ENCODE data around the gene NOL4L. TPM values are rescaled to one million over a fixed set of nuclear protein-coding genes. Genes with fewer than 3 reads are reported as not detected.

NOL4L gene
- total RNA-seq, 1 experiment from 2014 or later, result 23.8 TPM

DNA sequence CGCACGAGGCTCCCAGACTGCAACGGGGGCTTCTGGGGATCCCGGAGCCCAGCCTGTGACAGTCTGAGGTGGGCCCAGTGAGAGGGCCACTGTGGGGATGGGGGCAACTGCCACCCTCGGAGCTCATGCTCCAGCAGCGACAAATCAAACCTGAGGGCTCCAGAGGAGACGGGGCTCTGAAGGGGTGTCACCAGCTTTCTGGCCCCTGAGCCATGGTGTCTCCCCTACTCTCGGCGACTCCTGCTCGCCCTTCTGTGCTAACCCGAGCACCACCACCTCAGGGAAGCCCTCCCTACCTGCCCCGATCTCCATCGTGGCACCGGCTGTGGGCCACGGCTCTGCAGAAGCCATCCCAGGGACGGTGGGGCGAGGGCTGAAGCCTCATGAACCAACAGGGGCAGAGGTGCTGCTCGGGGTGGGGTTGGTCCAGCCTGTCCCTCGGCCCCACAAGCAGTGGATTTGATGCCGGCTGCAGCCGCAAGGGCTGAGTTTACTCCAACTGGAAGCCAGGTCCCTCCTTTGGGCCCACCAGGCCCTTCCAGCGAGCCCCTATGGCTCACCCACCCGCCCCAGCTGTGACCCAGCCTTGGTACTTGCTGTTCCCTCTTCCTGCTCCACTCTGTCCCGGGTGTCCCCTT is 124.3 kb downstream of the NOL4L start:
- no peak for DNase-seq (ENCODE audit: low read depth)

DNA sequence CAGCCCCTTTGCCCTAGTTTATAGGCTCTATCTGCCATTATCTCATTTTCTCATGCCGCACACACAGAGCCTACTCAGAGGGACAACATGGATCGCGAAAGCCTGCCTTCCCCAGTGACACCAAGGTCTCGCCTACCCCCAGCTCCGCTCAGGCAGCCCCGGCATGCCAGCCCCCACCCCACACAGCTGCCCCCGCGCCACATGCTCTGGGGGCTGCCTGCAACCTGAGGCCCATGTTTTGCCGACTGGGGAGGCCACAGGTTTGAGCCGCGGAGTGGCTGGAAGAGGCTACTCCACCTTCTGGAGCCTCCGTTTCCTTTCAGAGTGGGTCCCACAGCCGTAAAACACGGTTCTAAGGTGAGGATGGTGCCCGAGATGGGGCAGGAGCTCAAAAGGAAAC is 124.9 kb downstream of the NOL4L start:
- DNase-seq (ENCODE audit: low read depth), result no peak

DNA sequence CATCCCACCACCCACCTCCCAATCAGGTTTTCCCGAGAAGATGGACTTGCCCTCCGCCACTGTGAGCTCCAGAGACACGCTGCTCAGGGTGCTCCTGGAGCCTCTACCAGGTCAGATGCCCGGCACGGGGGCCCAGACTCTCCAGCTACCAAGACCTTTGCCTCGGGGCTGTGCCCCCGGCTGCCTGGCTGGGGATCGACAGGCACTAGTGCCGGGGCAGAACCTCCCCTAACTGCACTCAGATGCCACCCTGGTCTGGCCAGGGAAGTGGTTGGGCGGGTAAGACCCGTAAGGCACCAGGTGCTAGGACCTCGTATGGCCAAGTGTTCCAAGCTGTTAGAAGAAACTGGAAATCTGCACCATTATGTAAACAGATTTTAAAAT is 126.3 kb downstream of the NOL4L start:
- DNase-seq (ENCODE audit: low read depth), result no peak

DNA sequence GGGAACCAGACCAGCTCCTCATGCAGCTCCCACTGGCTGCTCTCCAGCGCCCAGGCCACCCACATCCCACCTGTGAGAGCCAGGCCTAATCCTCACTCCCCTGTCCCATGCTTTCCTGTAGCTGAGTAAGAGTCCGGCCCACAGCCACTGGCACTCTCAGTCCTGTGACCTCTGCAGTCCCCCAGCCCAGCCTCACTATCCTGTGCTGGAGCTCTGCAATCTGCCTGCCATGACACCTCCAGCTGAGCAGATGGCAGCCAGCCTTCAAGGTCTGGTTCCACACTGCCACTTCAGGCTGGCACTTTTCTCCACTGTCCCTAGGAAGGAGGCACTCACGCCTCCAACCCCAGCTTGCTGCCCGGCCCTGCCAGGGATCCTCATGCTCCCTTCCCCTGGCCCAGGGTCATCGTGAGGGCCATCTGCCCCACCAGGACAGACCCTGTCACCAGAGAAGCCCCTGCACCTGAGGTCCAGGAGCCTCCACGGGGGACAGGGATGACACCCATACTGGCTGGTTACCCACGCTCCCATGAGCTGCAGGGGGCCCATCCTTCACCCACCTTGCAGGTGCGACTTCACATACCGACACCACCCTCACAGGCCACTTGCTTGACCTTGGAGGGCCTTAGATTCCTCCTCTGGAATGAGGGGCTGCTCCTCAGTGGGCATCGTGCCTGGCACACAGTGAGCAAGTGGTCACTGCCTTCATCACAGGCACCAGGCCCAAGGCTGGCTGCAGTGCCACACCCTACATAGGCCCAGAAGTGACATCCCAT is 126.9 kb downstream of the NOL4L start:
- no peak for DNase-seq (ENCODE audit: low read depth)

DNA sequence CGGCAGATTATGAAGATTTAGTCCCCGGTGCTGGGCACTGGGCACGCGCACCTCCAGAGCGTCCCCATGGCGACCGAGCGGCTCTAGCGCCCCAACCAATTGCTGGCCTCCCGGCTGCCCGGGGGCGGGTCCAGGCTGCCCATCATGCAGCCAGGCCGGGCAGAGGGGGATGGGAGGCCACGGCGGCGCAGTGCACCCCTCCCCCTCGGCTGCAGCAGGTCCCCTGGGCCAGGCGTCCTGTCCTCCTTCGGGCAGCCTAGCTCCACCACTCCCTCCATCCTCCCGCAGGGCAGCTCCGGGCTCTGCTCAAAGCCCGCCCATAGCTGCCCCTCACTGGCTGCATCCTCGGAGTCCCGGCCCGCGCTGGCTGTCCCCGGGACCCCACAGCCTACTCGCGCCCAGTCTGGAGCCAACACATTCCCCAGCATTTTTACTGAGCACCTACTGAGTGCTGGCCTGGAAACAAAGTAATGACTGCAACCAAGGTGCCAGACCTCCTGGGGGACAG is 127.6 kb downstream of the NOL4L start:
- DNase-seq (ENCODE audit: low read depth), result no peak

DNA sequence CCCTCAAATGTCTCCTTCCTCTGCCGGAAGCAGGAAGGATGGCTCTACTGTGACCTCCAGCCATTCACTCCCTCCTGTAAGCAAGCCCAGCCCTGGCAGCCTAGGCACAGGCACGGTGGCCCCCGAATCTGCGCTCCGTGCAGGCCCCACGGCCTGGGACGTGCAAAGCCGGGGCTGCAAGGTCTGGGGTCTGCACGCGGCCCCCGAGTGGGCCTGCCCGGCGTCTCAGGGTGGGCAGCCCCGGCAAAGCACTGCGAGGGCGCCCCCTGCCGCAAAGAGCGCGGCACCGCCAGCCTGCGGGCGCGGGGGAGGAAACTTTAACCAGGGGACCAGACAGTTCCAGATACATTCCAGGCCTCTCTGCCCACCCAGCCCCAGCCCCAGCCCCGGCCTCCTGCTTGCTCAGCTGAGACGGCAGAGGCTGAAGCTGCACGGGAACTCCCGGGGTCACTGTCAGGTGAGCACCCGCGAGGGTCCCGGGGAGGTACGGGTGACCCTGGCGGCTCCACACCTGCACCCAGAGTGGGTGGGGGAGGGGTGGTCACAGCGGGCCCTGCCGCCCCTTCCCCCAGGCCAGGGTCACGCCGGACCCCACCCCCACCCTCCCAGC is 128.2 kb downstream of the NOL4L start:
- no peak for DNase-seq (ENCODE audit: low read depth)

DNA sequence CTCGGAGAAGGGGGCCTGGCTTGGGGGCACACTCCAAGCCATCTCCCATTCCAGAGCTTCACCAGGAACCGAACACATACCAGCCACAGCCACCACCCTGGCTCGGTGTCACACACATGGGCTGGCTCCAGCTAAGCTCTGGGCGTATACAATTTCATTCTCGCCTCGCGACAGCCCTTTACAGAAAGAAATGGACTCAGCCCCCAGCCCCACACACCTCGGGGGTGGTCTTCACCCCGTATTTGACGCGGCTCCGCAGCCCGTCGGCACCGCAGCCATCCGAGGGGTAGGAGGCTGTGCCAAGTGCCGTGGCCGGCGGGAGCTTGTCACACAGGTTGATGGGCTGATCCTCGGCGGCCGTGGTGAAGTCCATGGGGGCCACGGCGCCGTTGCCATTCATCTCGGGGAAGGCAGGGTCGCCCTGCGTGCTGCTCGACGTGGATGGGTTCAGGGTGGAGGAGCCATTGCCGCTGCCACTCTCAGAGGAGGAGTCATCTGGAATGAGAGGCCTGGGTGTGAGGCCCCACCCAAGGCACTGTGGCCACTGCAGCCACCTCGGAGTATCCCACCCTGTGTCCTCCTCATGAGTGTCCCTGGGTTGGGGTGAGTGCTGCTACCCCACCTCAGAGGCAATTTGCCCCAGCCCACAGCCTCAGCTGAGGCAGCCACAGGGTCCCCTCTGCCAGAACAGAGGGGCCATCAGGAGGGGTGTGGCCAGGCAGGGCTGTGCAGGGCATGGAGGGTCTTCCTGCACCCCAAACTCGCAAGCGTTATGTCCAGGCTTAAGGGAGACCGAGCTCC is 129.0 kb downstream of the NOL4L start:
- no peak for DNase-seq (ENCODE audit: low read depth)

DNA sequence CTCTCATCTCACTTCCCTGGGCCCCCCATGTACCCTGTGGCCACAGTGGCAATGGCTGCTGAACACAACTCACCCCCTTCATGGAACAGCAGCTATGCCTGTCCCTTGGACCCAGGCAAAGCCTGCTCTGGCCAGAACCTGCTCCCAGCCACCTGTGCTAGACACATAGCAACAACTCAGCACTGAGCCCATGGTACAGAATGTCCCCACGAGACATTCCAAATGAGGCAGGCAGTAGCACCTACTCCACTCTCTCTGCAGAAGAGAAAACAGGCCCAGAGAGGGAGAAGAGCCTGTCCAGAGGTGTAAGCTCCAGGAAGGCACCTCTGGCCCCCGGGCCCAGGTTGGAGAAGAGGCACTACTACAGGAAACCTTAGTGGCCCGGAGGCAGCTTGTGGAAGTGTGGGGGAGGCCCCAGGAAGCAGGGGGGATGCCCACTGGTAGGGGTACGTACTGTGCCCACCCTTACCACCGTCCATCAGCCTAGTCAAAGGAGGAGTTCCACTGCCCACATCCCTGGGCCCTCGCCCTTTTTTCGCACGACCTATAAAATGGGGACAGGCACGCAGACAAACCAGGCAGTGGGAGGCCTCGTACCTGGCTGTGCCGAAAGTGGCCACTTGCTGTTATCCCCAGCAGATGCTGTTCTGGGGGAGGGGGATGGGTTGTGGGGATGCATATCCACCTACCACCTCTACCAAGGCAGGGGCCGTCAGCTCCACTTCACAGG is 129.8 kb downstream of the NOL4L start:
- no peak for DNase-seq (ENCODE audit: low read depth)

DNA sequence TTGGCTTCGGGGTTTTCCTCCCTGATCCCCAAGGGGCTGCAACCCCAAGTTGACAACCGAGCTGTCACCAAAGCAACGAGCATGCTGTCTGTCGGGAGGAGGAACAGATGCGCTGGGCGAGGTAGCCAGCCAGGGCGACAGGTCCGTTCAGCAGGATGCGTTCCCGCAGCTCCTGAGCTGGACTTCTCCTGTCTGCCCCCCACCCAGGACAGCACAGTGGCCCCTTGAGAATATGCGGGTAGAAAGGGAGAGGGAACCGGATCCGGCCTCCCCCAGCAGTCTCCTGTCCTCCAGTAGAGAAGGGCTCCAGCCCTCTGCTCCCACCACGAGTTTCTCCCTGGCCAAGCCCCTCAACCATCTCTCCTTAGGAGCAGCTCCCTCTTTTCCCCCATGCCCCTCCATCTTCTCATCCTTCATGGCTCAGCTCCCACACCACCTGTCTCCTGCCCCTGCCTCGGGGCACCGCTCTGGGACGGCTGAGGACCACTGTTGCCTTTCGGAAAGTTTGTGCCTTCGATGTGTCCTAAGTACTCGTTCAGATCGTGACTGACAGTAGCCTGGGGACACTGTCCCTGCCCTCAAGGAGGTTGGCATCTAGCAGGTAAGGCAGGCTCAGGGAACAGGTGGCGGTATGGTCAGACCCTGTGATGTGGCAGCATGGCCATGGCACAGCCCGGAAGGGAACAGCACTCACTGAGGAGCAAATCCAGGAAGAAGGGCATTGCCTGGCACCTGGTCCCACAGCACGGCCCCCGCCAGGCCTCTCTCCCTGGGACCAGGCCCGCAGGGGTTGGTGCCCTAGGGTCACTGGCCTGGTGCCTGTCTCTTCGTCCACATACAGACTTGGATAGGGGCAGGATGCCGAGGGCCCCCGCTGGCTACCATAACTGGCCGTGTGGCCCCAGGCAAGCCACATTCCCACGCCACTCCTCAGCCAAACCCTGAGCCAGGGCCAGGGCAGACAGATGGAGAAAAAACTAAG is 130.7 kb downstream of the NOL4L start:
- no peak for DNase-seq (ENCODE audit: low read depth)

DNA sequence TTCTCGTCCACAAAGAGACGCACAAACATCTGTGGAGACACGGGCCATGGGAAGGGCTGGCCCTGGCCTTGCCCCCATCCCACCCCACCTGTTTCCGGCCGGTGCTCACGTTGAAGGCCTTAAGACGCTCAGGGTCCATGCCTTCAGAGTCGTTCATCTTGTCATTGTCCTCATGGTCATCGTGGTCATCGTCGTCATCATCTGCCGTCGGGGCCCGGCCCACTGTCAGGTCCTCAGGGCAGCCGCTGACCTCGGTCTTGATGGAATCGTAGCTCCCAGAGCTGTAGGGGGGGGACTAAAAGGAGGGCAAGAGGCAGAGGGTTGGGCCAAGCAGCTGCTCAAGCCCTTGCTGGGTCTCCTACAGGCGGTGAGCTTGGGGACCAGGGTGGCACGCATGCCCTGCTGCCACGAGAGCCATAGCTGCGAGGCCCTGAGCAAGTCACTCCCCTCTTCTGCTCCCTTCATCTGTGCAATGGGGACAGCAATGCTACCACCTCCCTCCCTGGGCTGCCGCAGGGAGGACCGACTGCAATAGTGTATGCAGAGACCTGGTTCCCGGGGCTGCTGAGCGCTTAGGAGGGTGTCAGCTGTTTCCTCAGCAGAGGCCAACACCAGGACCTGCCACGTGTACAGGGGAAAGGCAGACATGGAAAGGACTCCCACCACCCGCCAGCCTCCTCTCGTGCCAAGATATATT is 131.5 kb downstream of the NOL4L start:
- no peak for DNase-seq (ENCODE audit: low read depth)

DNA sequence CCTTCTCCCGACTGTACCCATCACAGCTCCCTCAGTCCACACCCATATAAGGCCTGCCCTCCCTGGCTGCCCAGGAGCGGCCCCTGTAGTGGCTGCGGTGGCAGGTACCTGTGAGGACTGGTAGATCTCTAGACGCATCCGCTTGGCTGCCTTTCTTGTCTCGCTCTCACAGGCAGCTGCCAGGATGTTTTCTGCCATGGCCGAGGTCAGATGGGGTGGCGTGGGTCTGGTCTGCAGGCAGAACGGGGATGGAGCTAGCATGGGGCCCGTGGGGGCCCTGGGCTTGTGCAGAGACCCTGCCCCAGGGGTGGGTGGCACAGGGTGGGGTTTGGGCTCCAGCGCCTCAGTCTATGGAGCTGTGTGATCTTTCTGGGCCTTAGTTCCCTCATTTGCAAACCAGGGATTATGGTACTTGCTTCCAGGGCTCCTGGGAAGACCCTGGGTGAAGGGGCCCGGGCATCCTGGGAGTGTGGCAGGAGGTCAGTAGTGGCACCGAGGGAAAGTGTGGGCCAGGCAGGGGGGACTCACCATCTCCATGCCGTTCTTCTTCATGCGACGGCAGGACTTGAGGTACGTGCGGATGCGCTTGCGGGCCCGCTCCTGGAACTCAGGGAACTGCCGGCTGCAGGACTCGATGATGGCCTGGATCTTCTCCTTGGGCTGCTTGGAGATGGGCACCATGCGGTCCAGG is 132.2 kb downstream of the NOL4L start:
- DNase-seq (ENCODE audit: low read depth), result no peak

DNA sequence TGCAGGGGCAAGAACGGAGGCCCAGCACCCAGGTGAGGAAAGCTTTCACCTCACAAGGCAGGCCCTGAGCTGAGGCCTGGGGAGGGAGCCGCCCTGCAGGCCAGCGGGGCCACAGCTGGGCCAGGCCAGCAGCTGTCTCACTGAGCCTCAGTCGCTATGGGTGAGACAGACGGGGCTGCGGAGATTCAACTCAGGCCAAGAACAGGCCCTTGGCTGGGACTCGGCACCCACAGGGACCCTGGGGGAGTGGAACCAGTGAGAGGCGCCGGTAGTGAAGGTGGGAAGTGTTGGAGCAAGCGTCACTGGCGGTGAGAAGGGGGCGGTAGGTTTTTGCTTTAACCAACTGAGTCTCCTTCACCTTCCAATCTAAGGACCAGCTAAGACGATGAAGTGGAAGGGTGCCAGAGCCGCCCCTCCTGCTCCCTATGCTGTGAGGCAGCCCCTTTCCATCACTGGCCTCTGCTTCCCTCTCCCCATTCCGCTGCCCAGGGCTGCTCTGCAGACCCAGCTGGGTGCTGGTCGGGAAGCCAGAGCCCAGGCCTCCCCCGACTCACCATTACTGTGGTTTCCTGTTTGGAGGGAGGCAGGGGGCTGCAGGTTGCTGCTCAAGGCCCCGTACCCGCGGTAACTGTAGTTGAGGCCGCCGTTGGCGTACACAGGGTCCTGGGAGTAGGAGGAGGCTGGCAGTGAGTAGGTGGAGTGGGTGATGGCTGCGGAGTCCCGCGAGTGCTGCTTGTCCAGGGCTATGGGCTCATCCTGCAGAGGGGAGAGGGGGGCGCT is 133.3 kb downstream of the NOL4L start:
- DNase-seq (ENCODE audit: low read depth), result no peak

DNA sequence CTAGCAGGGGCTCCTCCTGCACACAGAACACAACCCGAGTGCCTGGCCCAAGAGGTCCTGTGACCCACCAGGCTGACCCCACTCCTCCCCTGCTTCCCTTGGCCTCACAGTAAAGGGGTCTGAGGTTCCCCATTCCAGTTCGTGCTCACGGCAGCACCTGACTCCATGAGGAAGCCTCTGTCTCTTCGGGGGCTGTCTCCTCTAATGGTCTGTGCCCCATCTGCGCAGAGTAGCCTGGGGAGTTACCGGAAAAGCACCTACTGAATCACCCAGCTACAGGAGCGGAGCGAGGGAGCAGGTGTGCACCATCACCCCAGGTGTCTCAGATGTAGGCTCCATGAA is 133.8 kb downstream of the NOL4L start:
- no peak for DNase-seq (ENCODE audit: low read depth)

DNA sequence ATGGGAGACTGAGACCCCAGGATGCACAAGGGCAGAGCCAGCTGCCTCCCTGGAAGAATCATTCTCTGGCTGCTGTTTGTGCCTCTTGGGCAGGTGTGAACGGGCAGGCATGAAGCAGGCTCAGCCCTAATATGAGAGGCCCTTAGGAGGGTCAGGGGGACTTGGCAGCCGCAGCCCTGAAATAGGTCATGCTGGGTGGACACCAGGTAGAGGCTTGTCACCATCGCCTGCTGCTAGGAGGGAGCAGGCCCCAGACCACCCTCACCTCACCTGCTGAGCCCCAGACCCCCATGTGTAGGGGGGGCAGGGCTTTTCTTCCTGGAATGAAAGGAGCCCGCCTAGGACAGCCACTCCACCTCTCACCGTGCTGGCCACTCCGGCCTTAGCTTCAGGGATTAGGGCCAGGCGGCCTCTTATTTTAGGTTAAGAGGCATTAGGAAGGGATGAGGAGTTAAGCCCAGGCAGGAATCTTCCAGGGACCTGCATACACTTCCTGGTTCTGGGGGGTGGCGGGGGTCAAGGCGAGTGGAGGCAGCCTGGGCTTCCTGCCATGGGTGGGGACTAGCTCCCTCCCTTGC is 134.6 kb downstream of the NOL4L start:
- no peak for DNase-seq (ENCODE audit: low read depth)

DNA sequence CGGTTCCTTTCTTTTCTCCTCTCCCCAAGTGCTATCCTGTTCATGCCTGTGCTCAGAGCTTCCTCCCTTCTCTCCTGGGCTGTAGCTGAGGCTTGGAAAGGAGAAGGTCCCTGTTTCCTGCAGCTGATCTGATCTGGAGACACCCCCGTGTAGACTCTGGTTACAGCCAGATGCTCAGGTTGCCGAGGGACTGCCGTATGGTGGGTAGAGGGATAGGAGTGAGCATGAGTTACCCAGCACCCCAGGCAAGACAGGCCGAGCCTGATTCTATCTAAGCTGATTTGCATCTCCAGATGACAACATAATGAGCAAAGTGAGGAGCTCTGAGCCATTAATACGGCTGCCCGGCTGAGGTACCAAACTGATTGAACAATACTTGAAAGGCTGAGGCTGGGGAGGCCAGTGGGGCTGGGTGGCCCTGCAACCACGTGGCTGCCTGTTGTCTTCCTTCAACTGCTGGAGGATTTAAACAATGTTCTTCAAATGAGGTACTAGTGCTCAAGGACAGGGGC is 135.2 kb downstream of the NOL4L start:
- no peak for DNase-seq (ENCODE audit: low read depth)

DNA sequence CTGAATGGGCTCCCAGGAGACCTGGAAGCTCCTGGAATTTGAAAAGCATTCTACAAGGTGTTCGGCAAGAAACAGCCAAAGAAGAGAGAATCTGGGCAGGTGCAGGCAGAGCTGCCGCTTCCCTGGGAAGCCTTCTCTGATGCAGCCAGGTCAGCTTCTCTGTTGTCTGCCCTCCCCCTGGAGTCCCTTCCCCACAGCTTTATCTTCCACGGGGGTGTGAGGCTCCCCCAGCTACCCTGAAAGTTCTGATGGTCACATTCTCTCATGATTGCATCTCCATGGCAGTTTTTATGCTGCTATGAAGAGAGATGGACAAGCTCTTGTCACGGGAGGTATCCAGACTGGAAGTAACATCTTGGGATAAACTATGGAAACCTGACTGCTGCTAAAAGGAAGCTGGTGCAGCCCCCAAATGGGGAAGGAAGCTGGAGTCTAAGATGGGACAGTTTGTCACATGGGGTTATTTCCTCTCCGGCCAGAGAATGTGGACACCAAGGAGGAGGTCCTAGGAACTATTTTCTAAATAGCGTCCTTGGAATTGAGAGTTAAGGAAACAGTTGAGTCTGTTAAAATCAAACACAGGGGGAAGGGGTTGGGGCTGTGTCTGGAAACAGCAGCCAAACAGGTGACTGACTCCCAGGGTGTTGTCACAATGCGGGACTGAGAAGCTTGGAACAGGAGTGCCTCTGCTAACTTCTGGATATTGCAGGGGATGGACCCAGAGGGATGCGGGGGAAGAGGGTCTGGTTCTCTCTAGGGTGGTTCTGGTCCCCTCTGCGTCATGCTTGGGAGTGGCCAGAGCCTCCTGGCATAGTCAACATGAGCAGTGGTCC is 135.9 kb downstream of the NOL4L start:
- DNase-seq (ENCODE audit: low read depth), result no peak

Measured in HT1080 (cell line).